AG09319 (cell line): ENCODE measurements around the gene RELN.

ENCODE experiments used
- DNase-seq: peaks from one replicate; pipeline ENCODE4 v3.0.0-alpha.2; 2010; ENCODE audit warnings: low read depth; ENCODE audit errors: extremely low read depth
- CTCF ChIP-seq: IDR thresholded peaks from 2 replicates; pipeline ENCODE4 v1.5.1; 2011; ENCODE audit warnings: low read depth, mild to moderate bottlenecking, inconsistent platforms, low read length, moderate library complexity

The RELN gene

GRCh38 chr7:103727982-103728610, 261.4 kb downstream of the RELN start:
- no peak for DNase-seq
- TF ChIP-seq CTCF = no peak

- DNase-seq = no peak
- TF ChIP-seq CTCF = no peak
Observed at GRCh38 chr7:103719070-103719469, 270.4 kb downstream of the RELN start.

GRCh38 chr7:103718482-103719061, 270.9 kb downstream of the RELN start:
- no peak for TF ChIP-seq CTCF
- no peak for DNase-seq

GRCh38 chr7:103717574-103717973, 271.9 kb downstream of the RELN start:
- no peak for DNase-seq
- no peak for TF ChIP-seq CTCF

GRCh38 chr7:103715376-103716120, 273.9 kb downstream of the RELN start:
- no peak for DNase-seq
- no peak for TF ChIP-seq CTCF

- no peak for DNase-seq
- no peak for TF ChIP-seq CTCF
Observed at GRCh38 chr7:103714376-103714927, 275.0 kb downstream of the RELN start.
